HG02610 (cell line): ENCODE results near the gene GPR180.

ENCODE experiments used
- ATAC-seq: cut with Tn5 transposase; IDR thresholded peaks from one replicate; pipeline ENCODE4 v1.9.1; 2021; ENCODE audit warnings: mild to moderate bottlenecking, moderate library complexity; ENCODE audit not compliant: unreplicated experiment

GPR180 gene

GRCh38 chr13:94601446-94602431 is at the start of gene GPR180:
TSS of gene GPR180 (plus strand) at chr13:94601857. CDS start at chr13:94601928, 71 bp downstream.
- ATAC-seq, result peak; percentile 99

- ATAC-seq, result no peak
Observed at GRCh38 chr13:94552095-94552494, 49.6 kb upstream of the GPR180 start.

GRCh38 chr13:94553766-94554165 is 47.9 kb upstream of the GPR180 start:
- ATAC-seq, result no peak

- no peak for ATAC-seq
Observed at GRCh38 chr13:94556041-94556440, 45.6 kb upstream of the GPR180 start.

GRCh38 chr13:94556621-94557020 is 45.0 kb upstream of the GPR180 start:
- no peak for ATAC-seq

GRCh38 chr13:94557684-94558235 is 43.9 kb upstream of the GPR180 start:
- ATAC-seq, result no peak

GRCh38 chr13:94558716-94559115 is 42.9 kb upstream of the GPR180 start:
- no peak for ATAC-seq

- no peak for ATAC-seq
Observed at GRCh38 chr13:94559222-94559795, 42.3 kb upstream of the GPR180 start.

GRCh38 chr13:94560116-94560515 is 41.5 kb upstream of the GPR180 start:
- ATAC-seq, result no peak

GRCh38 chr13:94561126-94561525 is 40.5 kb upstream of the GPR180 start:
- no peak for ATAC-seq

- ATAC-seq, result no peak
Observed at GRCh38 chr13:94567581-94567980, 34.1 kb upstream of the GPR180 start.

- ATAC-seq, result no peak
Observed at GRCh38 chr13:94568443-94568842, 33.2 kb upstream of the GPR180 start.

GRCh38 chr13:94569615-94570014 is 32.0 kb upstream of the GPR180 start:
- ATAC-seq, result no peak

GRCh38 chr13:94579063-94579462 is 22.6 kb upstream of the GPR180 start:
- no peak for ATAC-seq

GRCh38 chr13:94583926-94584325 is 17.7 kb upstream of the GPR180 start:
- no peak for ATAC-seq

GRCh38 chr13:94585543-94586101 is 16.0 kb upstream of the GPR180 start:
- no peak for ATAC-seq

GRCh38 chr13:94586371-94586770 is 15.3 kb upstream of the GPR180 start:
- ATAC-seq, result no peak

- no peak for ATAC-seq
Observed at GRCh38 chr13:94588541-94588940, 13.1 kb upstream of the GPR180 start.

GRCh38 chr13:94590744-94591143 is 10.9 kb upstream of the GPR180 start:
- ATAC-seq, result no peak

- ATAC-seq, result peak; percentile 50
Observed at GRCh38 chr13:94595001-94595949, 6.4 kb upstream of the GPR180 start.
